NCI-H82 (cell line): Measurements from ENCODE around the gene OCA2.
A peak's percentile ranks its signal among the peaks of the same experiment; 100 is the strongest.

Source experiments
- DNase-seq: peaks from one replicate; lab custom pipeline; 2025; lab: John Stamatoyannopoulos, UW

Gene OCA2

DNA sequence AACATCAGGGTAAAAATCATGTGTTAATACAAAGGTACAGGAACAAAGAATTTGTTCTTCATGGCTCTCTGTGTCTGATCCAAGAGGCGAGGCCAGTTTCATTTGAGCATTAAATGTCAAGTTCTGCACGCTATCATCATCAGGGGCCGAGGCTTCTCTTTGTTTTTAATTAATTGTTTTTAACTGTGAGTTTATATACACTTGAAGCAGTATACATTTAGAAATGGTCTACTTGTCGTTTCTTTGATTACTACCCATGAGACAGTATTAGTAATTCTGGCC lies 21.2 kb upstream of the OCA2 start:
- no peak for DNase-seq

DNA sequence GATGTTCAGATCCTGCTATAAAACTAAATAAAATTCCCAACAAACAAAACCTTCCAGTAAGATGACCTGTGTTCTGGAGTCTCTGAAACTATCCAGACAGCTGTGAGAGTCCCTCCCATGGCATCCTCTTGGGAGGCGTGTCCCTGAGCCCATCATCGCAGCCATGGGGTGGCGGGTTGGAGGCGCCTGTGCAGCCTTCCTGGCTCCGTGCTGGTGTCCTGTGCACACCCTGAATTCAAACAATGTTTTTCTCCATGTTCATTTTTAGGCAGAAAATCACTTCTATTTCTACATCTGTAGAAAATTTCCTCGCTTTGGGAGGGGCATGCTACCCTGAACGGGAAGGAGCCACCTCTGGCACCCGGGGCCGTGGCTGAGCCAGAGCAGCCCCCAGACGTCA lies 19.4 kb upstream of the OCA2 start:
- DNase-seq = no peak

DNA sequence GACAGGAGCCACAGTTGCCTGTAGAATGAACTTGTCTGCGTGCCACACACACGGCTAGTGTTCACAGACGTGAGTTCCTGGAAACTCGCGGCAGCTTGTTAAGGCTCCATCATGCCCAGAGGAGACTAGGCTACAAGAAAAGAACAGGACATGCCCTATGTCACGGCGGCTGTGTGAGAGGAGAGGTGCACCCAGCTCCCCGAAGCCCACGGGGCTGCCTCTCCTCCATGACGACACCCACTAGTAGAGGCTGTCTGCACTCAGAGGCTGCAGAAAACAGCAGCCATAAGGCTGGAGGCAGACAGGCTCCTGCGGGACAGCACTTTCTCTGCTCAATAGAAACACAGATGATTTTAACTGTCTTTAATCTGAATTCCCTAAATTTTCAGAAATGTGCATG lies 19.0 kb upstream of the OCA2 start:
- DNase-seq = no peak

DNA sequence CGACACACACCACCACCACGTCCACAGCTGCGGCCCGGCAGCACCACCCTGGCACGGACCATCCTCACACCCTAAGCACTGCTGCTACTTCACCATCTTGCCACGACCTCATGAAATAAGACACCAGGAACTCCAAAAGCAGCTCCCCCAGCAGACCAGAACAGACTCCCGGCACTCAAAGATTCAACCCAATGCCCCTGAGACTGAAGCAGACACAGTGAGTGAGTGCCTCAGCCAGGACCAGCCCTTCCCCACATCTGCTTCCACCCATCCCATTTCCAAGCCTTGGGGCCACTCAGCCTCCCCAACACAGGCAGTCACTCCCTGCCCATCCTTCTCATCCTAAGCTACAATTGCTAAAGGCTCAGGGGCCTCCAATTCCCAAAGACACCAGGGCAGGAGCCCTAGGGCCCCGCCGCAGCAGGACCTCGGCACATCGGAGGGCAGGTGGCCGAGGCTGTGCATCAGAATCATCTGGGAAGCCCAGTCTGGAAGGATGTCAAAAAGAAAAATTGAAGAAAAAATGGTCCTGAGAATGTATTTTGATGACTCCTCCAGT lies 18.4 kb upstream of the OCA2 start:
- DNase-seq = no peak

DNA sequence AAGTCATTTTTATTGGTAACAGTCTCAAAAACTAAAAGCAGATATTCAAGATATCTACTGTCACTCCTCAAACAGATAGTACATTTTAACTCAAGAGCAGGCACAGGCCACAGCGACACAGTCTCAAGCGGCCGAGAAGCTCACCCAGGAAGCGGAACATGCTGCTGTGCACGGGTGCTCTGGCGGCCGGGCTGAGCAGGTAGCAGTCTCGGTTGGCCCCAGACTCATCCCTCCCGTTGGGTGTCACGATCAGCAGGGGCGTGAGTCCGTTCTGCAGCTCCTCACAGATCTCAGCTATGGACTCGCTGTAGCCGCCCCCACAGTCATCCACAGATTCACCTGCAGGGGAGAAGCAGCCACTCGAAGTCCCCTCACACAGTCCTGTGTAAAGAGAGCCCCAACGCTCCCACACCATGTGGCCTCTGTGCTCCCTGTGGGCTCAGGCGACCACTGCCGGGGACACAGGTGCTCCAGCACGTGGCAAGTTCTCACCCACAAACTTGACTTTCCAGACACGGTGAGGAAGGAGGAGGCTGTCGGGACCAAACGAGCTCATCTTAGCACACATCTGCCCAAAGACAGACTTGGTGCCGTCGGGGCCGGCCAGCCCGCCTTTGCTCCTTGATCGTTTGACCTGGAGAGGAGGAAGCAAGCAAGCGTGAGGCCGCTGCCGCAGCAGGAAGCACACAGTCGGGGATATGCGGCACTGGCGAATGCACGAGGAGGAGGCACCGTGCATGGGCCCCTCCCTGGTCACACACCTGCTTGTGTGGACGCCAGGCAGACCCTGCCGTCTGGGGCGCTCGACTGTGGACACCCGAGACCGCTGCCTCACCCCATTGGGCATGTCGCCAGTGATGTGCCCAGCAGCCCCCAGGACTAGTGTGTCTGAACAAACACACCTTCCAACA lies 17.7 kb upstream of the OCA2 start:
- no peak for DNase-seq

DNA sequence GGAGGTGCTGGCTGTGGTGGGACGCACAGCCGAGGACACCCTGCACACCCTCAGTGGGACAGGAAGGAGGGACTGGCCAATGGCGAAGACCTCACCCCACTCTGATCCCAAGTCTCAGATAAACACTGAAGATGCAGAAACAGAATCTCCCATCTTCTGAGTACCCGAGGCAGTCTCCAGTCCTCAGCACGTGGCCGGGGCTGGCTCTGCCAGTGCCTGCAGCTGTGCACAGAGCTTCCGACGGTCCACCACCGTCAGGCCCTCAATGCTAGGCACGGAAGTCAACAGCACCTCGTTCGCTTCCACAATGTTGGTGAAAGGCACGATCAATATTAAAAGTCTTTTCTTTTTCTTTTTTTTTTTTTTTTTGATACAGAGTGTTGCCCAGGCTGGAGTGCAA lies 16.8 kb upstream of the OCA2 start:
- DNase-seq = no peak

DNA sequence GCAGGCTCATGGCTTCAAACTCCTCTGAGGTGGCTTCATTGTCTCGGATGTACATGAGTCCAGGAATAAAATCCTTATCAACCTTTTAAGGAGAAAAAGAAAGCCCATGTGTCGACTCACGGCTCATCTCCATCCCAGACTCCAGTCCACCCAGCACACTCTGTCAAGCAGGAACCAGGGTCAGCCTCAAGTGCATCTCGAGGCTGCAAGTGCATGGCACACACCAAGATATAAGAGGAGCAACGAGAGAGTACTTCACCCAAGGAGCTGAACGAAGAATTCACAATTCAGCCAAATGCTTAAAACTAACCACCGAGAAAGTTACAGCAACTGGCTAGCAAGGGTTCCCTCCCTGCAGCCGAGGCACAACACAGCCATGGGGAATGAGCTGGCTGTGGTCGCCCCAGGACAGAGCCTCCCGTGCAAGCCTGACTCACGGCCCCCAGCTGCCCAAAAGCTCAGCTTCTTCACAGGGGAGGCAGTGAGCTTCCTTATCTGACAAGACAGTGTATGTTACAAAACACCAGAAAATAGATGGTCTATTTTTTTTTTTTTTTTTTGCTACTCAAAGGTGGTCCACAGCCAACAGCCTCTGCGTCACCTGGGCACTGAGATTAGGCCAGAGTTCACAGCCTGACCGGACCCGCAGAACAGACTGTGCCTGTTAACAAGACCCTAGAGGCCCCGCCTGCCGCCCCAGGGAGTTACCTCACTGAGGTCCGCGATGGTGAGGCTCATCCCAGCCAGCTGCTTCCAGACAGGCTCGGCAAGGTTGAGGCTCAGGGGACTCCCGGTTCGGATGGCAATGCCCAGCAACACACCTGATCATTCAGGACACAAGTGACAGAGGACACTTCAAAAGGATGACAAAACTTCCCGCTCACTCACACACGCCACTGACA lies 15.9 kb upstream of the OCA2 start:
- DNase-seq = no peak

DNA sequence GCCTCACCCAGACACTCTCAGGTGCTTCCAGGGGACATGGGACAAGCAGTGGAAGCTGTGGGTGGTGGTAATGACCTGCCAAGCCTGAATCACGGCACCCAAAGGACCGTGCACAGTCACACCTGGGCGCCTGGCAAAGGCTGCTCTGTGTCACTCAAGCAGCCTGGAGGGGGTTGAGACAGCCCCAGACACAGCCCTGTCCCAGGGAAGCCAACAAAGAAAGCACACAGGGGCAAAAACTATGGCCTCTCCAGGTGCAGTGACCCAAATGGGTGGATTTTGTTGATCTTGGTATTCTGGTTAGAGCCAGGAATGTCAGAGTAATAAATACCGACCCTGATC lies 15.0 kb upstream of the OCA2 start:
- no peak for DNase-seq

DNA sequence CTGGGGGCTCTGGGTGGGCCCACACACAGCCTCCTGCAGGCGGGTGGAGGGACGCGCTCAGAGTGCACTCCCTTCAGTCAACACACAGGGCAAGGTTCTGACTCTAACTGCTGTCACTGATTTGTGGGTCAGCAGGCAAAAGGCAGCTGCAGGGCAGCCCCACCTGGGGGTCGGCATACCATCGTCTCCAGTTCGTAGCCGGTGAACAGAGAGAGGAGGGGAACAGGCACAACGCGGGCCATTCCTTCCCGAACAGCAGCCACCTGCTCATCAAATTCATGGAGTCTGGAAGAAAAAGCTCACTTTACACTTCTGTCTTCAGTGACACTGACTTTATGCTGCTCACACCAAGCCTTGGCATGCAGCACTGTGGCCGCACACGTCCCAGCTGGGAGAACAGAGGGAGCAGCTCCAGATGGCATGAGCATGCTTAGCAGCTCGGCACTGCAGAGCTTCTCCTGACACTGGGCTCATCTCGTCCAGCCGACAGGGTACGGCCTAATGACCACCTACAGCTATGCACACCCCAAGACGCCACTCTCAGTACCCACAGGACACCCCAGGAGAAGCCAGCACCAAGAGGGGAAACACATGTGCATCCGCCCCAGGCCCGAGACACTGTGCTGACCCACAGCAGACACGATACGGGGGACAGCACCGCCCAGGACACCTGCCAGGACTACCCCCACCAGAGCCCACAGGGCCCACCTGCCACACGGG lies 14.4 kb upstream of the OCA2 start:
- DNase-seq = no peak

DNA sequence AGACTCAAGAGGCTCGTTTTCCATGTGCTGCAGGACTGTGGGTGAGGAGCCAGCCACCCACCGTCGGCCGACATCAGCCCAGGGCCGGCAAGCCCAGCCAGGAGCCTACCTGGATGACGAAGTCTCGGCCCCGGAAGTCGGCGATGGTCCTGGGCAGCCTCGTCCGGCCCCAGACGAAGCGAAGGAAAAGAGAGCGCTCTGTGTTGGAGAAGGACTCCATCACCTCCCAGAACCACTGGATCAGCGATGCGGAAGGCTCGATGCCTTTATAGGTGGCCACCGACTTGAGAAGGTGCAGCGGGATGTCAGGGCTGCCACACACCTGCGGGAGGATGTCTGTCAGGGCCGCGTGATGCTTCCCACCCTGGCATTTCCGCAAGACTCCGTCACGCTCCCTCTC lies 13.8 kb upstream of the OCA2 start:
- no peak for DNase-seq

DNA sequence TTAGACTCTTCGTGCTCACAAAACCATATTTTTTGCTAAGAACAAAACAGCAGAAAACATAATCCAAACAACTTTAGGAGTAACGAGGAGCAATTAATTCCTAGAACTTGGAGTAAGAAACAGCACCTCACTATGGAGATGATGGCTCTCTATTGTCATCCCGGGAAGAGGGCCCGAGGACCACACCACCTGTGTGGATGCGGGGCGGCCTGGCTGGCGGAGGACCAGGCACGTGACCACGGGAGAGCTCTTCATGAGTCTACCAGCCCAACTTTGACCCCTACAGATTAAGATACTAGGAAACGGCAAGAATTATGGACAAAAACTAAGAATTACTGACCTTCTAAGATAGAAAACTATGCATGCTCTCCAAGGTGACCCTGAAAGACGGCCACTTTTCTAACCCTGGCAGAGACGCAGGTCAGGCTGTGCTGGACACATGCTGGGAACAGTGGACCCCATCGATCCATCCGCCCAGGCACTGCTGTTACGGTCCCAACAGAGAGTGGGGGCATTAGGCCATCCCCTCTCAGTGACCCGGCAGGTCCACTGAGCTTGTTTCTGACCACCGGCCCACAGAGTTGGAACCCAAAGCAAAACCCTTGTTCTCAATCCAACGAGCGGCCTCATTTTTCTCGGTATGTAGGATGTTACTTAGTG lies 13.1 kb upstream of the OCA2 start:
- no peak for DNase-seq

DNA sequence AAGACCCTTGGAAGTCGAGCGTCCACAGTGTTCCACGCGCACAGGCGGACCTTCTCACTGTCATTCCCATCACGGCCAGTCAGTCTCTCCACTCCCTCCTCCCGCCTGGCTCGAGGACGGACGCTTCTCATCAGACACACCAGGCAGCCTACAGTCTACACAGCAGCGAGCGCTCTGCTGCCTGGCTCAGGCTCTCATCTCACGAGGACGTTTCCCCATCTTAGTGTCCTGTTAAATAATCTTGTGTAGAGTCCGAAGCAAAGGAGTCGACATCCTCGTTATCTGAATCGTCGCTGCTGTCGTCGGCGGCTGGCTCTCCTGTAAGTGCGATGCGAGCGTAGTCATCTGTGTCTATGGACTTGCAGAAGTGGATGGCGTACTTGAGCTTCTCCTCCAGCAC lies 12.4 kb upstream of the OCA2 start:
- no peak for DNase-seq

DNA sequence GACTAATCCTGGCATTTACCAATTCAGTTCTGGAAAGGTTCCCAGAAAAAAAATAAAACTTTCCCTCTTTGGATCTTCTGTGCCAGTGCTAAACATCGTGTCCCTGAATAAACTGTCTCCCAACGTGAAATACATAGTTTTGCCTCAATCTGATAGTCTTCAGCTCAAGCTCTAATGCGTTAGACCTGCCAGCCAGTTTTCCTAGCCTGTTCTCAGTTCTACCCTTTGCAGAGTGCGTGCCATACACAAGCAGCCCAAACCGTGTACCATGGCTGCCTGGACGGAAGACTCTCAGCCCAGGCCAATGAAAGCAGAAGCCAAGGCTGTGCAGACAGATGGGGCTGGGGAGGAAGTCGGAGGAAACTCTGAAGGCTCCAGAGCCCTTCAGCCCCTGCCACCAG lies 11.4 kb upstream of the OCA2 start:
- DNase-seq = peak; percentile 44

DNA sequence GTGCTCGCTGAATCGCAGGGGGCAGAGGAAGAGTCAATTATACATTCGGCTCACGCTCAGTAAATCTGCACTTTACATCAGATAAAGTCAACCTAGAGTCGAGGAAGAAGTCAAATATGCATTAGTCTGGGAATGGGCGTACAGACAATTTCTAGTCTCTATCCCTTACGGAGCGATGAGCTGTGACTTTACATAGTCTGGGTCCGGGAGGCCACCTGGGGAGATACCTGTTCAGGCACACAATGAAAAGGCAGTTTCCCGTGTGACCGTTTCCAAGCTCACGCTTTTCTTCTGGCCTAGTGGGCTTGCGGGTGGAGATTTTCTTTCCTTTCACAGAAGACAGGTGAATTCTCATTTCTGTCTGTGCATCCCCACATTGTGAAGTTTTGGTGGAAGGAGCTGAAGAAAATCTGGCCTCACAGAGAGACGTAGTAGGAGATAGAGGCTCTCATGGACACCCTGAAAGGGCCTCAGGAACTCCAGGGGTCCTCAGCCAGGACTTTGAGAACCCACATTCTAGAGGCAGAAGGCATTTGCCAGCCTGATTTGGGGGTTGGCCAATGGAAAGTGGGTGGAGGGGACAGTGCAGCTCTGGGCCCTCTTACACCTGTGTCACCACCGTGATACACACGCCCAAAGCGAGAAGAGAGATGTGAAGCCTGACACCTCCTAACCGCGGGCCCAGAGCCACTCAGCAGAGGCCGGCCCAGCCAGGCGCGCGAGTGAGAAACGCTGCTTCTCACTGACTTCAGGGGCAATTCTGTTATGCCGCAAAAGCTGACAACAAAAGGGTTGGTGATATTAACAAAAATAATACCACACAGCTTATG lies 10.7 kb upstream of the OCA2 start:
- no peak for DNase-seq

DNA sequence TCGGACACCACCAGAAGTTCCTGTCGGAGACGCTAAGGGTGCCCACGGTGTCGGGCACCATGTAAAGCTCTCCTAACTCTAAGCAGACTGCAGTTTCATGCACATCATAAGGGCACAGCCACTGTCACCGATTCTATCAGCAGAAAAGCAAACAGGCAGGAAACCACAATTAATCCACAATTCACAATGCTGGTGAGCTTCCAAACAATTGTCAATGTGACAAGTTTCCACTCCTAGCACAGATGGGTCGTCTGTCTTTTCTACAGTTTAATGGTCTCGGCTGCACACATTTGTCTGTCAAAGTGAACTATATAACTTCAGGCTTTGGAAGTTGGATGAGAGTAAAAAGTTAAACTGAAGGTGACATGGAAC lies 8.8 kb upstream of the OCA2 start:
- DNase-seq = no peak

DNA sequence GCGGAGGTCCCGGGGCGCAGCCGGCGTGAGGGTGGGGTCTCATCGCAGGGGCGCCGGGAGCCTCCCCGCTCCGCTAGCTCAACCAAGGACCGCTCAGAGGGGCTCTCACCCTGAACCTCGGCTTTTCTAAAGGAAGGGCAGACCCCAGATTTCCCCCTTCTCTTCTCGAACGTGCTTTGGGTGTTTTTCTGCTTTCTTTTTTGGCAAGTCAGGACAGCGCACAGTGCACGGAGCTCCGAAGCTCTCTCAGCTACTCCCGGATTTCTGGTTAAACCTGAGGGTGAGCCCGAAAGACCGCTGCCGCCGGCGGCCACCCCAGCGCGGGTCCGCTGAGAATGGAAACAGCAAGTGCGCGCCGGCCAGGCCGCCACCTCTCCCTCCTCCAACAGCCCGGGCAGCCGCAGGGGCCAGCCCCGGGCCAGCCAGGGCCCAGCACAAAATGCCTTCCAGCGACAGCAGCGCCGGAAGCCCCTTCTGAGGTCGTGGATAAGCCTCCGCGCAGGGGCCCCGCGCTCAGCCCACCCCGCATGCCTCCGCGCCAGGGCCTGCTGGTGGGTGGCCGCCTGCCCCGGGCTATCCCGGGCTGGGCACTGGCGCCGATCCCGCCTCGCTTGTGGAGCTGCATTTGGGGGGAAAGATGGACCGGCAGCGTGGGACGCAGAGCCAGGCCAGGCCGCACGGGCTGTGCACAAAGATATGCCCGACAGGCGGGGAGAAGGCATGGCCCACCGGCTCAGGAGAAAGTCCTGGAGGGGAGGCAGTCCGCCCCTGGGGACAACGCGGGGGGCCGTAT lies 8.2 kb upstream of the OCA2 start:
- DNase-seq = no peak

DNA sequence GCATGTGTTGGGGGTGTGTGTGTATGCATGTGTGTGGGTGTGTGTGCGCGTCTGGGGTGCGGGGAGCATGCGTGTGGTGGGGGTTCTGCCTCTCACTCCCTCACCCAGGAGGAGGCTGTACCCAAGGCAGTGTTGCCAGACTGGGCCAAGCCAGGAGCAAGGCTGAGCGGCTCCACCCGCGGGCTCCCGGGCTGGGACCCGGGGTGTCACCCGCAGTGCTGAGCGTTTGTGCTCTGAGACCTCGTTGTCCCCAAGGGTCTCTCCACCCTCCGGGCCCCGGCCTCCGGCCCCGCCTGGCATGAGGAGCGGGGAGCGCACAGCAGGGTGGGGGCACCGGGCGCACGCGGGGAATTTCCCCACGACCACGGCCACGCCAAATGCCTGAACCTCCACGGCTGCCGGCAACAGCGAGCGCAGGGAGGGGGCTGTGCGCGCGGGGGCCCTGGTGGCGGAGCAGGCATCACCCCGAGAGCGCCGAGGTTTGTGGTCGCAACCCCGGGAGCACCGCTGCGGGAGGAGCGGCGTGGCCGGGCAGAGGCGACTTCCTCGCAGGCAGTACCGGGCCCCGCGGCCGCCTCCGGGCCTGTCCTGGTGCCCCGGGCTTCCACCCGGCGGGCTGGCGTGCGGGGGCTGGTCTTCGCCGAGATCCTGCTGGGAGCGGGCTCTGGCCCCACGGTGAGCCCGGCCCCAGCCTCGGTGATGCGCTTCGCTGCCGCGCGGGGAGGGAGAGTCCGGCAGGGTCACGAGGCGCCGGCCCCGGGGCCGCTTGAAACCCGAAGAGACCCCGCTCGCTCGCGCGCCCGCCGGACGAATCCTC lies 7.4 kb upstream of the OCA2 start:
- DNase-seq = peak; percentile 9

DNA sequence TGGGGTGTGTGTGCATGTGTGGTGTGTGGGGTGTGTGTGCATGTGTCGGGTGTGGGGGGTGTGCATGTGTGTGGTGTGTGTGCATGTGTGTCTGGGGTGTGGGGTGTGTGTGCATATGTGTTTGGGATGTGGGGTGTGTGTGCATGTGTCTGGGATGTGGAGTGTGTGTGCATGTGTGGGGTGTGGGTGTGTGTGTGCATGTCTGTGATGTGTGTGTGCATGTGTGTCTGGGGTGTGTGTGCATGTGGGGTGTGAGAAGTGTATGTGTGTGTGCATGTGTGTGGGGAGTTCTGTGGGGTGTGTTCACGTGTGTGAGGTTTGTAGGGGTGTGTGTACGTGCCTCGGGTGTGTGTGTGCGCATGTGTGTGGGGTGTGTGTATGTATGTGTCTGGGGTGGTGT lies 6.7 kb upstream of the OCA2 start:
- DNase-seq = no peak

DNA sequence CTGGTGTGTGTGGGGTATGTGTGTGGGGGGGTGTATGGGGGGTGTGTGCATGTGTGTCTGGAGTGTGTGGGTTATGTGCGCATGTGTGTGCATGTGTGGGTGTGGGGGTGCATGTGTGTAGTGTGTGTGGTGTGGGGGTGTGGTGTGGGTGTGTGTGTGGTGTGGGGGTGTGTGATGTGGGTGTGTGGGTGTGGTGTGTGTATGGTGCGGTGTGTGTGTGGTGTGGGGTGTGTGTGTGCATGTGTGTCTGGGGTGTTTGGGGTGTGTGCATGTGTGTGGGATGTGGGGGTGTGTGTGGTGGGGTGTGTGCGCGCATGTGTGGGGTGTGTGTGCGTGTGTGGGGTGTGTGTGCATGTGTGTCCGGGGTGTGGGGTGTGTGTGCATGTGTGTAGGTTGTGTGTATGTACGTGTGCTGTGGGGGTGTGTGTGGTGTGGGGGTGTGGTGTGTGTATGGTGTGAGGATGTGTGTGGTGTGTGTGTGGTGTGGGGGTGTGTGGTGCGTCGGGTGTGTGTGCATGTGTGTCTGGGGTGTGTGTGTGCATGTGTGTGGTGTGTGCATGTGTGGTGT lies 6.2 kb upstream of the OCA2 start:
- DNase-seq = no peak
